PC-3 (cell line): ENCODE measurements around the gene DLGAP1.

ENCODE experiments used
- CTCF ChIP-seq: fragments of 300-600 bp; sonication (generic); conservative IDR thresholded peaks from 2 replicates; pipeline ENCODE4 v1.5.1; 2017; ENCODE audit warnings: antibody characterized with exemption, low read depth, mild to moderate bottlenecking, low read length
- EZH2 ChIP-seq: fragments of 300-600 bp; sonication (generic); IDR thresholded peaks from one replicate; pipeline ENCODE4 v1.6.1; 2017; ENCODE audit warnings: antibody characterized with exemption, mild to moderate bottlenecking, low read length; ENCODE audit not compliant: unreplicated experiment

GRCh38 chr18:3845161-3845560, 609.9 kb downstream of the DLGAP1 start:
- TF ChIP-seq CTCF (no peak), EZH2 (no peak)
